Esophagus muscularis mucosa (tissue), 4 donors: ENCODE results near the gene GBA3. TPM values are rescaled to one million over a fixed set of nuclear protein-coding genes. Genes with fewer than 3 reads are reported as not detected.

Source experiments
- DNase-seq: peaks from one replicate; pipeline ENCODE4 v3.0.0-alpha.2; 2017; ENCODE audit errors: extremely low spot score
- H3K27ac ChIP-seq, 4 donors: fragments of 200-600 bp; sonication (generic); replicated peaks in 1 of 4; 1 replicate in 3 of 4; 2 replicates in 1 of 4; pipeline ENCODE4 v1.5.1; 2016 to 2019; ENCODE audit warnings: mild to moderate bottlenecking in 1 of 4
- H3K27me3 ChIP-seq, 4 donors: fragments of 200-600 bp; sonication (generic); one replicate each; pipeline versions ENCODE4 v1.5.1 to v1.6.0; 2016 to 2019
- H3K36me3 ChIP-seq, 4 donors: fragments of 200-600 bp; sonication (generic); one replicate each; pipeline ENCODE4 v1.5.1; 2016 to 2019
- H3K4me1 ChIP-seq, 4 donors: fragments of 200-600 bp; sonication (generic); one replicate each; pipeline ENCODE4 v1.5.1; 2016 to 2019
- H3K4me3 ChIP-seq, 4 donors: fragments of 200-600 bp; sonication (generic); 1 replicate in 2 of 4; 2 replicates in 2 of 4; pipeline ENCODE4 v1.5.1; 2016 to 2019; ENCODE audit warnings: mild to moderate bottlenecking in 4 of 4, moderate library complexity in 1 of 4
- H3K9me3 ChIP-seq, 4 donors: fragments of 200-600 bp; sonication (generic); 1 replicate in 3 of 4; 2 replicates in 1 of 4; pipeline ENCODE4 v1.5.1; 2016 to 2019
- EP300 ChIP-seq: sonication (generic); formaldehyde crosslinking; IDR thresholded peaks from one replicate; pipeline ENCODE4 v1.6.1; 2017; ENCODE audit warnings: antibody characterized with exemption
- POLR2A ChIP-seq: fragments of 450-650 bp; IDR thresholded peaks from one replicate; pipeline ENCODE4 v1.6.1; 2017; ENCODE audit warnings: antibody characterized with exemption, moderate library complexity, mild to moderate bottlenecking, low read depth
- POLR2AphosphoS5 ChIP-seq, 2 donors: sonication (generic); formaldehyde crosslinking; IDR thresholded peaks; one replicate each; pipeline ENCODE4 v1.6.1; 2017; ENCODE audit warnings: antibody characterized with exemption in 2 of 2
- WGBS: methylation state at CpG from one replicate; pipeline ENCODE4 v1.1.5; 2018; 5-methylcytosine and 5-hydroxymethylcytosine counted together
- intact Hi-C: fragments of 100-400 bp; cut with DNase I; formaldehyde crosslinking; loops from one replicate; pipeline ENCODE4 v1.15.1; 2023
- total RNA-seq, 4 donors: library from RNA; depleted of rRNA; stranded (reverse); fragments of >200 nt; gene quantifications; one replicate each; pipeline versions ENCODE4 v1.1.0 to v1.2.1, GENCODE V29; 2016
- TF ChIP-seq, protein P1 (sequence below), 3 experiments: fragments of 200-600 bp in 2 of 3; fragments of 450-650 bp in 1 of 3; sonication (generic) in 2 of 3; IDR thresholded peaks; one replicate each; pipeline ENCODE4 v1.5.1; 2017 to 2019; ENCODE audit warnings: antibody characterized with exemption in 3 of 3, mild to moderate bottlenecking in 2 of 3, moderate library complexity in 1 of 3

GBA3 gene
- total RNA-seq, 4 donors from 2014 or later, result not detected

DNA sequence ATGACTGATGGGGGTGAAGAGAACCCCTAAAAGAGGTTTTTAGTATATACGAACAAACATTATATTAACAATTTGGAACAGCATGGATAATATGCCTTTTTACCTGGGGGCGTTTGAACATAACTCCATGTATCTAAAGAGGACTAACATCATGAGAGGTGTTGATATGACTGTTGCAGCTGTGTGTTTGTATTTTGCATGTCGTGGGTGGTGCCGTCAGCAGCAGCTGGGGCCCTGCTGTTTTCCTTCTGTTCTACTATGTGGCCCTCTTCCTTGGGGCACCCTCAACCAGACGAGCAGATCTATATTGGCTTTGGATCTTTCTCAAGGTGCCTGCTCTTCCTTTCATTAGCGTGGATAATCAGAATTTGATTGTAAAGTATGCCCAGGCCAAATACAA, 11.2 kb downstream of the GBA3 start:
- Histone ChIP-seq H3K9me3 (peaks cover 0 to 3% (median 0%) of the 10 kb centered on the region in 4 donors), H3K4me1 (no peaks in the 10 kb centered on the region), H3K27ac (no peak overlapping the region), H3K27me3 (no peaks in the 10 kb centered on the region), H3K4me3 (no peak overlapping the region), H3K36me3 (no peaks in the 10 kb centered on the region)
- intact Hi-C loops, result no loop called here
- TF ChIP-seq POLR2A, result no peak
- TF ChIP-seq, protein P1, sequence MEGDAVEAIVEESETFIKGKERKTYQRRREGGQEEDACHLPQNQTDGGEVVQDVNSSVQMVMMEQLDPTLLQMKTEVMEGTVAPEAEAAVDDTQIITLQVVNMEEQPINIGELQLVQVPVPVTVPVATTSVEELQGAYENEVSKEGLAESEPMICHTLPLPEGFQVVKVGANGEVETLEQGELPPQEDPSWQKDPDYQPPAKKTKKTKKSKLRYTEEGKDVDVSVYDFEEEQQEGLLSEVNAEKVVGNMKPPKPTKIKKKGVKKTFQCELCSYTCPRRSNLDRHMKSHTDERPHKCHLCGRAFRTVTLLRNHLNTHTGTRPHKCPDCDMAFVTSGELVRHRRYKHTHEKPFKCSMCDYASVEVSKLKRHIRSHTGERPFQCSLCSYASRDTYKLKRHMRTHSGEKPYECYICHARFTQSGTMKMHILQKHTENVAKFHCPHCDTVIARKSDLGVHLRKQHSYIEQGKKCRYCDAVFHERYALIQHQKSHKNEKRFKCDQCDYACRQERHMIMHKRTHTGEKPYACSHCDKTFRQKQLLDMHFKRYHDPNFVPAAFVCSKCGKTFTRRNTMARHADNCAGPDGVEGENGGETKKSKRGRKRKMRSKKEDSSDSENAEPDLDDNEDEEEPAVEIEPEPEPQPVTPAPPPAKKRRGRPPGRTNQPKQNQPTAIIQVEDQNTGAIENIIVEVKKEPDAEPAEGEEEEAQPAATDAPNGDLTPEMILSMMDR (IDR thresholded peaks at IDR 0.05), result no peak
- no peak for TF ChIP-seq EP300
- no peak for TF ChIP-seq POLR2AphosphoS5 (IDR thresholded peaks at IDR 0.05)
- 64% methylated on average over 6 of the region's 6 CpGs for WGBS
- no peak for DNase-seq

GRCh38 chr4:22707390-22707789, 14.7 kb downstream of the GBA3 start:
- H3K4me3 ChIP-seq, result no peak overlapping the region
- H3K27me3 ChIP-seq, result no peaks in the 10 kb centered on the region
- no peak overlapping the region for H3K27ac ChIP-seq
- no peak for TF ChIP-seq EP300
- no peak for TF ChIP-seq POLR2AphosphoS5 (IDR thresholded peaks at IDR 0.05)
- TF ChIP-seq POLR2A, result no peak
- TF ChIP-seq, protein P1 (IDR thresholded peaks at IDR 0.05), result no peak
- WGBS, result 78% methylated on average over 1 of the region's 1 CpG
- H3K4me1 ChIP-seq, result no peaks in the 10 kb centered on the region
- intact Hi-C loops, result no loop called here
- H3K36me3 ChIP-seq, result no peaks in the 10 kb centered on the region
- no peak for DNase-seq
- no peaks in the 10 kb centered on the region for H3K9me3 ChIP-seq

DNA sequence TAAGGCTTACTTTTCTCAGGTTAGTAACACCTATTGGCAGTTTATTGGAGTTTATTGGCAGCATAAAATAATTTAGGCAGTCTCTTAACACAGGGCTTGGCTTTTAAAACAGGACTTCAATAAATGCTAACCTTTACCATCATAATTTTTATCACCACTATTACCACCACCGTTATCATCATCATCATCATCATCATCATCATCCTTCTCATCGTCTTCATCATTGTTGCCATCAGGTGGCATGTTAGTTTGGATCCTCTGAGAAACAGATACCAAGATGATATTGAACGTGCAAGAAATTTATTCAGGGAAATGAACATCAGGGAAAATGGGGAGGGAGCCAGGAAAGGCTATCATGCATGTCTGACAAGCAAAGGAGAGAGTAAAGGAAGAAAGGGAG, 16.2 kb downstream of the GBA3 start:
- DNase-seq, result no peak
- 81% methylated on average over 3 of the region's 3 CpGs for WGBS
- TF ChIP-seq, protein P1 (IDR thresholded peaks at IDR 0.05), result no peak
- TF ChIP-seq POLR2A, result no peak
- TF ChIP-seq POLR2AphosphoS5 (IDR thresholded peaks at IDR 0.05), result no peak
- TF ChIP-seq EP300, result no peak

GRCh38 chr4:22712105-22712504, 19.4 kb downstream of the GBA3 start:
- no peaks in the 10 kb centered on the region for H3K4me1 ChIP-seq
- TF ChIP-seq POLR2AphosphoS5 (IDR thresholded peaks at IDR 0.05) (no peak), EP300 (no peak), POLR2A (no peak)
- TF ChIP-seq, protein P1 (IDR thresholded peaks at IDR 0.05), result no peak
- no peak overlapping the region for H3K27ac ChIP-seq
- intact Hi-C loops, result no loop called here
- H3K27me3 ChIP-seq, result no peaks in the 10 kb centered on the region
- H3K4me3 ChIP-seq, result no peak overlapping the region
- no peaks in the 10 kb centered on the region for H3K36me3 ChIP-seq
- WGBS, result 72% methylated on average over 4 of the region's 4 CpGs
- no peaks in the 10 kb centered on the region for H3K9me3 ChIP-seq
- no peak for DNase-seq

More for the DNA sequence above, 16.2 kb downstream of the GBA3 start:
- Histone ChIP-seq H3K4me3 (no peak overlapping the region), H3K27me3 (no peaks in the 10 kb centered on the region), H3K27ac (no peak overlapping the region), H3K9me3 (no peaks in the 10 kb centered on the region), H3K36me3 (no peaks in the 10 kb centered on the region), H3K4me1 (no peaks in the 10 kb centered on the region)
- intact Hi-C loops, result no loop called here

DNA sequence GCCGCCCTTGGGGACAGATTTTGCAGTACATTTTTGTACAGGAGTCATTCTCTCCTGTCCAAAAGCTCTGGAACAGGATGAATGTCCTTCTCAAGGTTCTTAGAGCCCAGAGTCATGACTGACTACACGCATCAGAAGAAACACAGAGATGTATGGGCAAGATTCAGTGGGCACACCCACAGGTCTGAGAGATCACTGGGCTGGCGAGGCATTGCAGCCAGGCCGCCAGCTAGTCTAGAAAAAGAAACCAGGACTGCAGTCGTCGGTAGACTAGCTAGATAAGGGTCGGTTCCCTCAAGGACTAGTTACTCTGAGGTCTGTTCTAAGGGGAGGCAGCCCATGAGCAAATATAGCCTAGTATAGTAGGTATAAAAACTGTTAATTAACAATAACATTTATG, 19.8 kb downstream of the GBA3 start:
- DNase-seq, result no peak
- Histone ChIP-seq H3K27me3 (no peaks in the 10 kb centered on the region), H3K4me3 (no peak overlapping the region), H3K9me3 (no peaks in the 10 kb centered on the region), H3K36me3 (no peaks in the 10 kb centered on the region), H3K27ac (no peak overlapping the region), H3K4me1 (no peaks in the 10 kb centered on the region)
- intact Hi-C loops, result no loop called here
- no peak for TF ChIP-seq POLR2AphosphoS5 (IDR thresholded peaks at IDR 0.05)
- TF ChIP-seq, protein P1 (IDR thresholded peaks at IDR 0.05), result no peak
- WGBS, result 85% methylated on average over 7 of the region's 7 CpGs
